Ascending aorta (tissue), 2 donors: ENCODE measurements around the gene CCSER1. TPM values are rescaled to one million over a fixed set of nuclear protein-coding genes. Genes with fewer than 3 reads are reported as not detected.
"Not testable (repeated sequence)": the region's sequence is repeated elsewhere in the genome, so short reads cannot be mapped to it uniquely, and the experiment has no call there.

ENCODE experiments used
- DNase-seq, 2 donors: peaks; one replicate each; pipeline ENCODE4 v3.0.0-alpha.2; 2019; ENCODE audit warnings: low spot score in 2 of 2
- H3K27ac ChIP-seq, 2 donors: fragments of 200-600 bp; sonication (generic); one replicate each; pipeline ENCODE4 v1.5.1; 2016 to 2017; ENCODE audit warnings: mild to moderate bottlenecking in 1 of 2
- H3K27me3 ChIP-seq: fragments of 200-600 bp; sonication (generic); one replicate; pipeline ENCODE4 v1.5.1; 2017
- H3K36me3 ChIP-seq, 2 donors: fragments of 200-600 bp; sonication (generic); one replicate each; pipeline ENCODE4 v1.5.1; 2016
- H3K4me1 ChIP-seq, 2 donors: fragments of 200-600 bp; sonication (generic); one replicate each; pipeline ENCODE4 v1.5.1; 2016 to 2017; ENCODE audit warnings: mild to moderate bottlenecking in 1 of 2
- H3K4me3 ChIP-seq, 2 donors: fragments of 200-600 bp; sonication (generic); one replicate each; pipeline ENCODE4 v1.5.1; 2016 to 2017; ENCODE audit warnings: mild to moderate bottlenecking in 1 of 2
- H3K9me3 ChIP-seq, 2 donors: fragments of 200-600 bp; sonication (generic); one replicate each; pipeline ENCODE4 v1.5.1; 2016
- CTCF ChIP-seq, 3 experiments: fragments of 200-600 bp in 2 of 3; fragments of 450-650 bp in 1 of 3; sonication (generic) in 2 of 3; IDR thresholded peaks; one replicate each; pipeline ENCODE4 v1.5.1; 2016 to 2019; ENCODE audit warnings: antibody characterized with exemption in 3 of 3, mild to moderate bottlenecking in 1 of 3, moderate library complexity in 1 of 3
- intact Hi-C: fragments of 100-400 bp; cut with DNase I; formaldehyde crosslinking; loops from one replicate; pipeline ENCODE4 v1.15.1; 2023
- total RNA-seq: library from RNA; depleted of rRNA; stranded (reverse); fragments of >200 nt; gene quantifications from one replicate; pipeline ENCODE4 v1.1.0, GENCODE V29; 2016

Gene CCSER1
- total RNA-seq, 1 donor from 2014 or later = 8.9 TPM

DNA sequence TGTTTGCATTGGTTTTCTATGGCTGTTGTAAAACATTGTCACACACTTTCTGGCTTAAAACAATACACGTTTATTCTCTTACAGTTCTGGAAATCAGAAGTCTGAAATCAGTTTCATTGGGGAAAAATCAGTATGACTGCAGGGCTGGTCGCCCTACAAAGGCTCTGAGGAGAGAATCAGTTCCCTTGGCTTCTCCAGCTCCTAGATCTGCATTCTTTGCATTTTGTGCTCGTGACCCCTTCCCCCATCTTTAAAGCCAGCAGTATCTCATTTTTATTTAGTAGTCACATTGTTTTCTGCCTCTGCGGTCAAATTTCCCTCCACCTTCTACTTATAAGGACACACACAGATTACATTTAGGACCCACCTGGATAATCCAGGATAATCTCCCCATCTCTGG, 1326.9 kb downstream of the CCSER1 start:
- no peak for DNase-seq
- H3K36me3 ChIP-seq = no peaks in the 10 kb centered on the region
- intact Hi-C loops = no loop called here
- no peak overlapping the region for H3K27ac ChIP-seq
- H3K4me1 ChIP-seq = no peaks in the 10 kb centered on the region
- no peaks in the 10 kb centered on the region for H3K27me3 ChIP-seq
- no peaks in the 10 kb centered on the region for H3K9me3 ChIP-seq
- no peak for TF ChIP-seq CTCF (IDR thresholded peaks at IDR 0.05)
- H3K4me3 ChIP-seq = no peak overlapping the region

DNA sequence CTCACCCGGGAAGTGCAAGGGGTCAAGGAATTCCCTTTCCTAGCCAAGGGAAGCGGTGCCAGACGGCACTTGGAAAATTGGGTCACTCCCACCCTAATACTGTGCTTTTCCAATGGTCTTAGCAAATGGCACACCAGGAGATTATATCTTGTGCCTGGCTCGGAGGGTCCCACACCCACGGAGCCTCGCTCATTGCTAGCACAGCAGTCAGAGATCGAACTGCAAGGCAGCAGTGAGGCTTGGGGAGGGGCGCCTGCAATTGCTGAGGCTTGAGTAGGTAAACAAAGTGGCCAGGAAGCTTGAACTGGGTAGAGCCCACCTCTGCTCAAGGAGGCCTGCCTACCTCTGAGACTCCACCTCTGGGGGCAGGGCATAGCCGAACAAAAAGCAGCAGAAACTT, 1335.4 kb downstream of the CCSER1 start:
- DNase-seq, H3K27me3 ChIP-seq, intact Hi-C loops, H3K4me3 ChIP-seq, H3K36me3 ChIP-seq, H3K27ac ChIP-seq, H3K4me1 ChIP-seq, H3K9me3 ChIP-seq: not testable (repeated sequence)

DNA sequence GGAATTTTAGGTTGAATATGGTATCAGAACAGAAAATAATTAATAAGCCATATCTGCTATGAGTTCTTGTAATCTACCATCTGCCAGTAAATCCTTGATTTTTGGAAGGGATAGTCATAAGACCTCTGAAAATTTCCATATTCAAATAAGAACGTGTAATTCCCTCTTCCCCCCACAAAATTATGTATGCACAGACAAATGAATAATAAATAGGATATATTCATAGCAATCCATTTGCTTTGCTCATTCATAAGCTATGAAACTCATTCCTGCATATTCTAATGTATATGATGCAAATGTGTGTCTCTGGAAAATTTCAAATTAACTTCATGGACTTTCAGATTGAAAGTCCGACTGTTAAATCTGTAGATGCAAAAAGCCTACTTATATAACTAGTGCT, 1343.5 kb downstream of the CCSER1 start:
- Histone ChIP-seq H3K27ac (no peak overlapping the region), H3K4me3 (no peak overlapping the region), H3K9me3 (no peaks in the 10 kb centered on the region), H3K4me1 (no peaks in the 10 kb centered on the region), H3K27me3 (no peaks in the 10 kb centered on the region), H3K36me3 (no peaks in the 10 kb centered on the region)
- no peak for TF ChIP-seq CTCF (IDR thresholded peaks at IDR 0.05)
- no peak for DNase-seq
- intact Hi-C loops = no loop called here

- no peaks in the 10 kb centered on the region for H3K36me3 ChIP-seq
- no peak for TF ChIP-seq CTCF (IDR thresholded peaks at IDR 0.05)
- no peaks in the 10 kb centered on the region for H3K9me3 ChIP-seq
- intact Hi-C loops = no loop called here
- H3K4me1 ChIP-seq = no peaks in the 10 kb centered on the region
- H3K4me3 ChIP-seq = no peak overlapping the region
- H3K27ac ChIP-seq = no peak overlapping the region
- no peaks in the 10 kb centered on the region for H3K27me3 ChIP-seq
- no peak for DNase-seq
Measured at GRCh38 chr4:91471280-91471679, 1344.1 kb downstream of the CCSER1 start.

DNA sequence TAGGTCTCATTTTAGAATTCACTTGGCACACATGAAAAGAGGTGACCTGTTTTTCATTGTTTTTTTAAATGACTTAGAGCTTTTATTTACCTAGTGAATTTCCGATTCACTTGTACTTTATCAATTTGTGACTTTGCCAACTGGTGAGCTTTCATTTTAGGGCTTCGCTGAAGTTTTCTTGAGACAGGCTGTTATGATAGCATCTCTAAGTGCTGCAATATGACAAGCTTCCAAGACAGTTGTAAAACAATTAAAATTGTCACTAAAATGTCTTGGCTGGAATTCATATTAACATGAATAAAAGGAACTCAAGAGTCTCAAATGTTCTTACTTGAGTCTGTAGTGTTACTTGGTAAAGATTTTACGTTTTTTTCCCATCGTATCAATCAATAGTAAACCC, 1344.9 kb downstream of the CCSER1 start:
- TF ChIP-seq CTCF (IDR thresholded peaks at IDR 0.05) = no peak

GRCh38 chr4:91485415-91485814, 1358.2 kb downstream of the CCSER1 start:
- DNase-seq = no peak
- intact Hi-C loops = no loop called here
- Histone ChIP-seq H3K4me3 (no peak overlapping the region), H3K4me1 (no peaks in the 10 kb centered on the region), H3K9me3 (no peaks in the 10 kb centered on the region), H3K27ac (no peak overlapping the region), H3K27me3 (no peaks in the 10 kb centered on the region), H3K36me3 (no peaks in the 10 kb centered on the region)
- TF ChIP-seq CTCF (IDR thresholded peaks at IDR 0.05) = no peak

More for the DNA sequence above, 1344.9 kb downstream of the CCSER1 start:
- Histone ChIP-seq H3K9me3 (no peaks in the 10 kb centered on the region), H3K36me3 (no peaks in the 10 kb centered on the region), H3K4me3 (no peak overlapping the region), H3K27ac (no peak overlapping the region), H3K27me3 (no peaks in the 10 kb centered on the region), H3K4me1 (no peaks in the 10 kb centered on the region)
- DNase-seq = no peak
- intact Hi-C loops = no loop called here
